Heart right ventricle (tissue), 16 donors: ENCODE measurements around the gene RPAP2. TPM values are rescaled to one million over a fixed set of nuclear protein-coding genes. Genes with fewer than 3 reads are reported as not detected.

ENCODE experiments used
- ATAC-seq, 8 donors: fragments of 200-7000 bp; cut with Tn5 transposase; one replicate each; pipeline ENCODE4 v1.9.1; 2020; ENCODE audit warnings: mild to moderate bottlenecking in 8 of 8, moderate library complexity in 8 of 8, moderate number of reproducible peaks in 1 of 8
- DNase-seq, 2 donors: peaks; one replicate each; pipeline ENCODE4 v3.0.0-alpha.2; 2020
- H3K27ac ChIP-seq, 10 donors: fragments of 200-600 bp; sonication (generic) in 2 of 10; one replicate each; pipeline versions ENCODE4 v1.5.0 to v1.8.0; 2020 to 2022; ENCODE audit warnings: mild to moderate bottlenecking in 3 of 10
- H3K27me3 ChIP-seq, 7 donors: fragments of 200-600 bp; one replicate each; pipeline ENCODE4 v1.8.0; 2021 to 2022; ENCODE audit warnings: mild to moderate bottlenecking in 2 of 7
- H3K36me3 ChIP-seq, 9 donors: fragments of 200-600 bp; sonication (generic) in 1 of 9; one replicate each; pipeline versions ENCODE4 v1.5.0 to v1.8.0; 2020 to 2022; ENCODE audit warnings: mild to moderate bottlenecking in 2 of 9
- H3K4me1 ChIP-seq, 9 donors: fragments of 200-600 bp; sonication (generic) in 1 of 9; one replicate each; pipeline versions ENCODE4 v1.5.0 to v1.8.0; 2020 to 2022; ENCODE audit warnings: mild to moderate bottlenecking in 4 of 9
- H3K4me3 ChIP-seq, 10 donors: fragments of 200-600 bp; sonication (generic) in 2 of 10; one replicate each; pipeline versions ENCODE4 v1.5.0 to v1.8.0; 2020 to 2022; ENCODE audit warnings: mild to moderate bottlenecking in 7 of 10, moderate library complexity in 2 of 10
- H3K9me3 ChIP-seq, 11 donors: fragments of 200-600 bp in 10 of 11; sonication (generic) in 2 of 11; one replicate each; pipeline versions ENCODE4 v1.5.0 to v1.8.0; 2013 to 2022; ENCODE audit warnings: mild to moderate bottlenecking in 2 of 11, control low read depth in 1 of 11, moderate library complexity in 1 of 11
- CTCF ChIP-seq, 9 donors: fragments of 200-600 bp; sonication (generic) in 2 of 9; IDR thresholded peaks; one replicate each; pipeline versions ENCODE4 v1.5.0 to v1.8.0; 2021 to 2022; ENCODE audit warnings: antibody characterized with exemption in 9 of 9, mild to moderate bottlenecking in 5 of 9, moderate library complexity in 1 of 9
- WGBS, 2 donors: extraction: QIAGEN DNeasy Blood & Tissue Kit; methylation state at CpG; one replicate each; pipeline ENCODE4 v1.1.7; 2013; ENCODE audit warnings: inconsistent platforms in 1 of 2; 5-methylcytosine and 5-hydroxymethylcytosine counted together
- intact Hi-C, 10 donors: fragments of 100-400 bp; cut with DNase I; formaldehyde crosslinking; loops; one replicate each; pipeline versions ENCODE4 v1.11.1 to v1.14.2; 2022
- polyA plus RNA-seq, 2 donors: library from polyadenylated mRNA; stranded (reverse); fragments of 200-250 nt; gene quantifications; one replicate each; pipeline ENCODE4 v1.2.3, GENCODE V29; 2013
- total RNA-seq, 10 donors: library from RNA; stranded (reverse); fragmentation: NEBNext Ultra II Directional in 3 of 10; extraction: Animal tissue kit (Norgen Biotek cat#: 25700) in 3 of 10; gene quantifications; one replicate each; pipeline versions ENCODE4 v1.2.1 to v1.2.4, GENCODE V29; 2021 to 2023
- donor health status: Arrhythmogenic right ventricular cardiomyopathy.
- donor health status: ischemic (EF 13 %, LVEDD 7.1; RV severe dilation, severe dysfunction).
- donor health status: healthy with polysubstance abuse.
- donor health status: DM: no; HTN: yes; CAD: no.
- donor health status: DM: no; HTN: no; CAD: no.
- donor health status: ischemic (EF 25% LVEDD 6.9; RV normal size, moderate dysfunction).
- donor health status: ischemic (EF 25% LVEDD 5.7; RV mildly dilated, moderate dysfunction).
- donor health status: healthy.
- donor health status: DM: yes; HTN: yes; CAD: no.
- donor health status: Ischemic cardiomyopathy.
- donor health status: ischemic (EF 35%, LVEDD 5.7; RV mildly dilated, moderate dysfunction).
- donor health status: nonischemic (EF 11% LVEDD 7.7; RV severe dilation, severe dysfunction).
- donor health status: DM: yes; HTN: yes; CAD: no.
- donor health status: PGD.
- donor health status: ischemic (EF 29% LVEDD 5.4; RV normal size, mild dysfunction).
- donor health status: nonischemic (EF 23%, LVEDD 6.1; RV moderate dilation, normal function).

The RPAP2 gene
- total and polyA plus RNA-seq, 12 donors = 7.0 to 27.5 (median 23.8) TPM

DNA sequence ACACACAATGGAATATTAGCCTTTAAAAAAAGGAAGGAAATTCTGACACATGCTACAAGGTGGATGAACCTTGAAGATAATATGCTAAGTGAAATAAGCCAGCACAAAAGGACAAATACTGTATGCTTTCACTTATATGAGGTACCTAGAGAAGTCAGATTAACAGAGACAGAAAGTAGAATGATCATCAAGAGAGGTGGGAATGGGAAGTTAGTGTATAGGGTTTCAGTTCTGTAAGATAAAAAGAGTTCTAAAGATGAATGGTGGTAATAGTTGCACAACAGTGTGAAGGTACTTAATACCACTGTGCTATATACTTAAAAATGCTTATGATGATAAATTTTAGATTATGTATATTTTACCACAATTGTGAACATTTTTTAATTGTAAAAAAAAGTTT lies 7.2 kb downstream of the RPAP2 start:
- Histone ChIP-seq H3K27me3 (no peaks in the 10 kb centered on the region), H3K27ac (no peak overlapping the region), H3K4me3 (no peak overlapping the region), H3K36me3 (peaks cover 0 to 84% (median 26%) of the 10 kb centered on the region in 9 donors), H3K9me3 (no peaks in the 10 kb centered on the region), H3K4me1 (peaks cover 0 to 3% (median 0%) of the 10 kb centered on the region in 9 donors)
- intact Hi-C loops = loop anchor here in 3 of 10 donors (5.0 to 10.0 kb wide), 2 partner anchors 321 to 509 kb away; no protein-coding TSS in a partner anchor
- no peak for DNase-seq
- no peak for TF ChIP-seq CTCF (IDR thresholded peaks at IDR 0.05)
- ATAC-seq = no peak

GRCh38 chr1:92307980-92308379 lies 9.1 kb downstream of the RPAP2 start:
- 82 to 86% methylated on average over 4 of the region's 4 CpGs for WGBS, 2 donors
- Histone ChIP-seq H3K27me3 (no peaks in the 10 kb centered on the region), H3K4me1 (no peaks in the 10 kb centered on the region), H3K4me3 (no peak overlapping the region), H3K9me3 (no peaks in the 10 kb centered on the region), H3K36me3 (peaks cover 0 to 91% (median 26%) of the 10 kb centered on the region in 9 donors), H3K27ac (no peak overlapping the region)
- ATAC-seq (no peak), DNase-seq (no peak)
- no peak for TF ChIP-seq CTCF (IDR thresholded peaks at IDR 0.05)
- intact Hi-C loops = loop anchor here in 3 of 10 donors (5.0 to 10.0 kb wide), 2 partner anchors 319 to 507 kb away; no protein-coding TSS in a partner anchor

DNA sequence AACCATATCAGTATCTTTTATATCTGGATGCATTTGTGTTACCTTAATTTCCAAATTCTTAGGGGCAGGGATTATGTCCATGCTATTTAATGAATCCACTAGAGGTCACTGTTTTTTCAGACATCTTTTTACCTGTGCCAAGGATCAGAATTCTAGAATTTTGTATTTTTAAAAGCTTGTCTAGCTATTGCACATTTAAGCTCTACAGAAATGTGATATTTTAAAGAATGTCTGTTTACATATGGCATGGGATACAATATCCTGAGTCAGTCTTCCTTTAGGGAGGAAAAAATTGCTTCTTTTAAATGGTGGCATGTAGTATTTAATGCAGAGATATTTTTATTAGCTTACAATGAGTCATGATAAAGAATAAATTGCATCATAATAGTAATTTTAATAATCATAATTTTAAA lies 11.3 kb downstream of the RPAP2 start:
- H3K36me3 ChIP-seq = peaks cover 0 to 81% (median 15%) of the 10 kb centered on the region in 9 donors
- H3K9me3 ChIP-seq = no peaks in the 10 kb centered on the region
- ATAC-seq (peak in 1 of 8 donors; percentile 28), DNase-seq (no peak)
- no peaks in the 10 kb centered on the region for H3K4me1 ChIP-seq
- no peak overlapping the region for H3K27ac ChIP-seq
- no peaks in the 10 kb centered on the region for H3K27me3 ChIP-seq
- H3K4me3 ChIP-seq = no peak overlapping the region
- intact Hi-C loops = loop anchor here in 5 of 10 donors (2.0 to 10.0 kb wide), 4 partner anchors 295 to 315 kb away; no protein-coding TSS in a partner anchor
- TF ChIP-seq CTCF (IDR thresholded peaks at IDR 0.05) = peak; percentile 30 to 77 (median 66)

DNA sequence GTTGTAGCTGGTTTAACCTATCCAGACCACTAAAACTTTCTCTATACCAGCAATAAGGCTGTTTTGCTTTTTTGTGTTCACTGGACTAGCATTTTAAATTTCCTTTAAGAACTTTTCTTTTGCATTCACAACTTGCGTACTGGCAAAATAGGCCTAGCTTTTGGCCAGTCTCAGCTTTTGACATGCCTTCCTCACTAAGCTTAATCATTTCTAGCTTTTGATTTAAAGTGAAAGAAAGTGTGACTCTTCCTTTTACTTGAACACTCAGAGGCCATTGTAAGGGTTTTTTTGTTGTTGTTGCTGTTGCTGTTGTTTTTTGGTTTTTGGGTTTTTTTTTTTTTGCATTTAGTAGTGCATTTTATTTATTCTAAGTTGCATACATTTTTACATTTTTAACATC lies 15.2 kb downstream of the RPAP2 start:
- no peaks in the 10 kb centered on the region for H3K9me3 ChIP-seq
- no peak overlapping the region for H3K27ac ChIP-seq
- TF ChIP-seq CTCF (IDR thresholded peaks at IDR 0.05) = no peak
- H3K4me3 ChIP-seq = no peak overlapping the region
- no peaks in the 10 kb centered on the region for H3K27me3 ChIP-seq
- intact Hi-C loops = loop anchor here in 4 of 10 donors (5.0 to 10.0 kb wide), 3 partner anchors 291 to 311 kb away; no protein-coding TSS in a partner anchor
- ATAC-seq (no peak), DNase-seq (no peak)
- WGBS, 2 donors = 100% methylated on average over 1 of the region's 1 CpG
- peaks cover 0 to 14% (median 0%) of the 10 kb centered on the region in 9 donors for H3K4me1 ChIP-seq
- peaks cover 0 to 59% (median 0%) of the 10 kb centered on the region in 9 donors for H3K36me3 ChIP-seq
